HepG2 (cell line): ENCODE results near the gene OVCH1. TPM values are rescaled to one million over a fixed set of nuclear protein-coding genes. Genes with fewer than 3 reads are reported as not detected.
"Not testable (repeated sequence)": the region's sequence is repeated elsewhere in the genome, so short reads cannot be mapped to it uniquely, and the experiment has no call there.

Experiments used
- ATAC-seq: fragments of 200-7000 bp; cut with Tn5 transposase; 3 replicates; pipeline ENCODE4 v1.9.1; 2020; ENCODE audit warnings: mild to moderate bottlenecking, moderate library complexity
- BruUV-seq: library from RNA; stranded (reverse); fragments of 400-500 nt; replicated peaks from 2 replicates; lab custom pipeline; 2021; lab: Mats Ljungman, UMichigan
- CTCF ChIA-PET: fragments of 300-600 bp; formaldehyde crosslinking; extraction: SDS; loops from one replicate; lab custom pipeline; 2021; ENCODE audit warnings: low total read pairs, inconsistent platforms, low intra/inter-chr PET ratio; lab: Yijun Ruan, JAX
- POLR2A ChIA-PET: fragments of 350-600 bp; sonication (Branson Sonifier 250); formaldehyde crosslinking; loops from one replicate; lab custom pipeline; 2020; ENCODE audit warnings: antibody characterized with exemption, inconsistent platforms; lab: Yijun Ruan, JAX
- DNase-seq: peaks from one replicate; pipeline ENCODE4 v3.0.0-alpha.2; 2015; ENCODE audit warnings: low spot score
- FAIRE-seq: peaks from 3 replicates; lab custom pipeline; 2011; peaks lifted over from hg19 to GRCh38; lab: Jason Lieb, UNC
- H2AFZ ChIP-seq: one replicate; pipeline ENCODE4 v1.6.1; 2011; ENCODE audit warnings: low read length, inconsistent platforms
- H3K27ac ChIP-seq: fragments of 300-600 bp; 3 replicates; pipeline ENCODE4 v1.8.0; 2011; ENCODE audit warnings: mixed run types, mild to moderate bottlenecking, mixed read lengths, low read length, inconsistent platforms; ENCODE audit not compliant: insufficient read depth; ENCODE audit errors: extremely low read length
- H3K27me3 ChIP-seq, 2 experiments: fragments of 200-600 bp in 1 of 2; 2 replicates in 1 of 2; 3 replicates in 1 of 2; pipeline versions ENCODE4 v1.6.0 to v1.8.0; 2011; ENCODE audit warnings: low read length in 2 of 2, mild to moderate bottlenecking in 2 of 2, moderate library complexity in 2 of 2, inconsistent platforms in 1 of 2; ENCODE audit not compliant: insufficient read depth in 2 of 2, control insufficient read depth in 1 of 2
- H3K36me3 ChIP-seq, 2 experiments: fragments of 200-600 bp in 1 of 2; replicated peaks in 1 of 2; 2 replicates in 1 of 2; 3 replicates in 1 of 2; pipeline versions ENCODE4 v1.5.1 to v1.8.0; 2011; ENCODE audit warnings: low read length in 2 of 2, inconsistent platforms in 1 of 2; ENCODE audit not compliant: insufficient read depth in 2 of 2, control insufficient read depth in 1 of 2
- H3K4me1 ChIP-seq: 2 replicates; pipeline ENCODE4 v1.5.1; 2012; ENCODE audit warnings: low read length, inconsistent platforms; ENCODE audit not compliant: insufficient read depth
- H3K4me2 ChIP-seq: 2 replicates; pipeline ENCODE4 v1.6.0; 2011; ENCODE audit warnings: low read depth, low read length, inconsistent platforms
- H3K4me3 ChIP-seq, 3 experiments: fragments of 200-600 bp in 1 of 3; sonication (generic), shearing (Covaris generic) in 1 of 3; replicated peaks in 1 of 3; 2 replicates each; pipeline ENCODE4 v1.5.1; 2011 to 2016; ENCODE audit warnings: low read length in 3 of 3, inconsistent platforms in 2 of 3, low read depth in 2 of 3, mild to moderate bottlenecking in 2 of 3, control low read depth in 1 of 3, mixed read lengths in 1 of 3; ENCODE audit not compliant: insufficient read depth in 1 of 3
- H3K79me2 ChIP-seq: one replicate; pipeline ENCODE4 v1.6.1; 2011; ENCODE audit warnings: low read length, inconsistent platforms; ENCODE audit not compliant: insufficient read depth
- H3K9ac ChIP-seq: 2 replicates; pipeline ENCODE4 v1.6.0; 2011; ENCODE audit warnings: mild to moderate bottlenecking, low read depth, low read length, inconsistent platforms; ENCODE audit not compliant: insufficient read depth
- H3K9me3 ChIP-seq: 2 replicates; pipeline ENCODE4 v1.5.1; 2012; ENCODE audit warnings: mild to moderate bottlenecking, low read length
- H4K20me1 ChIP-seq: 2 replicates; pipeline ENCODE4 v1.6.0; 2011; ENCODE audit warnings: inconsistent platforms, mild to moderate bottlenecking, low read length, moderate library complexity; ENCODE audit not compliant: insufficient read depth
- CHD4 ChIP-seq: fragments of 200-600 bp; sonication (generic); IDR thresholded peaks from 2 replicates; pipeline ENCODE4 v1.7.0; 2017; ENCODE audit warnings: mild to moderate bottlenecking, low read length, borderline replicate concordance
- CREBL2 ChIP-seq: sonication (generic); formaldehyde crosslinking; IDR thresholded peaks from 2 replicates; pipeline ENCODE4 v1.8.1; 2023; ENCODE audit warnings: missing genetic modification reagents, mild to moderate bottlenecking, borderline replicate concordance
- GATAD1 ChIP-seq: IDR thresholded peaks from 2 replicates; pipeline ENCODE4 v1.6.1; 2016; ENCODE audit warnings: missing genetic modification reagents, missing compliant biosample characterization
- KLF11 ChIP-seq: IDR thresholded peaks from 2 replicates; pipeline ENCODE4 v1.6.1; 2016; ENCODE audit warnings: missing compliant biosample characterization
- NCOA5 ChIP-seq: sonication (generic); formaldehyde crosslinking; IDR thresholded peaks from 2 replicates; pipeline ENCODE4 v1.4.0; 2020; ENCODE audit warnings: missing genetic modification reagents
- PHF8 ChIP-seq: sonication (generic); formaldehyde crosslinking; IDR thresholded peaks from 2 replicates; pipeline ENCODE4 v1.5.0; 2020; ENCODE audit warnings: missing genetic modification reagents
- ZFP36L2 ChIP-seq: sonication (generic); formaldehyde crosslinking; IDR thresholded peaks from 2 replicates; pipeline ENCODE4 v1.4.0; 2020; ENCODE audit warnings: missing genetic modification reagents
- ZNF441 ChIP-seq: sonication (generic); formaldehyde crosslinking; IDR thresholded peaks from 2 replicates; pipeline ENCODE4 v1.7.0; 2021; ENCODE audit warnings: missing genetic modification reagents, borderline replicate concordance
- ZNF652 ChIP-seq: IDR thresholded peaks from 2 replicates; pipeline ENCODE4 v1.6.1; 2016; ENCODE audit warnings: low read depth, borderline replicate concordance
- WGBS: methylation state at CpG from one replicate; pipeline ENCODE4 v1.1.6; 2017; ENCODE audit warnings: low lambda C conversion rate; 5-methylcytosine and 5-hydroxymethylcytosine counted together
- in situ Hi-C: cut with HindIII; loops from 2 replicates; pipeline ENCODE4 v1.10.0; 2017; ENCODE audit warnings: low pct_unique_long_range_greater_than_20kb; ENCODE audit not compliant: extremely low pct_ligation_motif_present
- intact Hi-C: fragments of 100-400 bp; cut with micrococcal nuclease; formaldehyde crosslinking; loops from one replicate; pipeline ENCODE4 v1.10.0; 2022; ENCODE audit not compliant: unreplicated experiment
- polyA plus RNA-seq, 8 experiments: library from polyadenylated mRNA; depleted of rRNA in 3 of 8; stranded (reverse) in 7 of 8; unstranded in 1 of 8; fragments of >200 nt; fragmentation: Illumina TruSeq in 4 of 8; extraction: Trizol in 4 of 8; gene quantifications; 2 replicates each; pipeline versions ENCODE4 v1.2.1 to v1.2.3, GENCODE V29; 2011 to 2016; ENCODE audit warnings: low read depth in 4 of 8, missing spikeins in 1 of 8, mixed read lengths in 1 of 8; ENCODE audit not compliant: insufficient read depth in 1 of 8
- total RNA-seq, 5 experiments: library from RNA; depleted of rRNA; stranded (reverse); fragments of >200 nt; fragmentation: Illumina TruSeq; extraction: Trizol; gene quantifications; 2 replicates each; pipeline ENCODE4 v1.2.3, GENCODE V29; 2016; ENCODE audit warnings: low read depth in 1 of 5
- TF ChIP-seq, protein P1 (sequence below): sonication (generic); formaldehyde crosslinking; IDR thresholded peaks from 2 replicates; pipeline ENCODE4 v1.5.0; 2020; ENCODE audit warnings: mild to moderate bottlenecking, missing genetic modification reagents
- TF ChIP-seq, protein P2 (sequence below): sonication (generic); formaldehyde crosslinking; IDR thresholded peaks from 2 replicates; pipeline ENCODE4 v1.9.0; 2021; ENCODE audit warnings: missing genetic modification reagents, mild to moderate bottlenecking, borderline replicate concordance

OVCH1 gene
- total and polyA plus RNA-seq, 2 of the 13 experiments (the other 11 are each of a cell fraction or from before 2014, with no cell fraction given), result not detected

GRCh38 chr12:29389295-29389919, 108.1 kb downstream of the OVCH1 start:
- Histone ChIP-seq H3K4me3 (no peak overlapping the region), H3K4me2 (no peak overlapping the region), H3K9ac (no peak overlapping the region), H3K4me1 (peaks cover 14% of the 10 kb centered on the region; the same call in 1 of the 2 replicates), H3K36me3 (no peaks in the 10 kb centered on the region), H2AFZ (no peak overlapping the region), H3K27ac (no peak overlapping the region), H4K20me1 (no peaks in the 10 kb centered on the region), H3K9me3 (no peaks in the 10 kb centered on the region), H3K79me2 (no peaks in the 10 kb centered on the region), H3K27me3 (no peaks in the 10 kb centered on the region)
- in situ Hi-C loops, result no loop called here
- ATAC-seq, result no peak
- DNase-seq, result no peak
- no TSS peak for BruUV-seq
- CTCF ChIA-PET, result no interaction called here
- intact Hi-C loops, result no loop called here
- 91% methylated on average over 60 of the region's 65 CpGs for WGBS
- no peak for TF ChIP-seq CREBL2
- TF ChIP-seq ZNF441 (CRISPR knock-in tag), result no peak
- no peak for TF ChIP-seq PHF8
- no peak for TF ChIP-seq GATAD1 (CRISPR knock-in tag)
- no peak for TF ChIP-seq ZNF652 (CRISPR knock-in tag)
- TF ChIP-seq NCOA5, result no peak
- TF ChIP-seq, protein P1, sequence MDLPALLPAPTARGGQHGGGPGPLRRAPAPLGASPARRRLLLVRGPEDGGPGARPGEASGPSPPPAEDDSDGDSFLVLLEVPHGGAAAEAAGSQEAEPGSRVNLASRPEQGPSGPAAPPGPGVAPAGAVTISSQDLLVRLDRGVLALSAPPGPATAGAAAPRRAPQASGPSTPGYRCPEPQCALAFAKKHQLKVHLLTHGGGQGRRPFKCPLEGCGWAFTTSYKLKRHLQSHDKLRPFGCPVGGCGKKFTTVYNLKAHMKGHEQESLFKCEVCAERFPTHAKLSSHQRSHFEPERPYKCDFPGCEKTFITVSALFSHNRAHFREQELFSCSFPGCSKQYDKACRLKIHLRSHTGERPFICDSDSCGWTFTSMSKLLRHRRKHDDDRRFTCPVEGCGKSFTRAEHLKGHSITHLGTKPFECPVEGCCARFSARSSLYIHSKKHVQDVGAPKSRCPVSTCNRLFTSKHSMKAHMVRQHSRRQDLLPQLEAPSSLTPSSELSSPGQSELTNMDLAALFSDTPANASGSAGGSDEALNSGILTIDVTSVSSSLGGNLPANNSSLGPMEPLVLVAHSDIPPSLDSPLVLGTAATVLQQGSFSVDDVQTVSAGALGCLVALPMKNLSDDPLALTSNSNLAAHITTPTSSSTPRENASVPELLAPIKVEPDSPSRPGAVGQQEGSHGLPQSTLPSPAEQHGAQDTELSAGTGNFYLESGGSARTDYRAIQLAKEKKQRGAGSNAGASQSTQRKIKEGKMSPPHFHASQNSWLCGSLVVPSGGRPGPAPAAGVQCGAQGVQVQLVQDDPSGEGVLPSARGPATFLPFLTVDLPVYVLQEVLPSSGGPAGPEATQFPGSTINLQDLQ (CRISPR knock-in tag), result no peak
- TF ChIP-seq ZFP36L2 (CRISPR knock-in tag), result no peak
- no peak for TF ChIP-seq CHD4
- TF ChIP-seq, protein P2, sequence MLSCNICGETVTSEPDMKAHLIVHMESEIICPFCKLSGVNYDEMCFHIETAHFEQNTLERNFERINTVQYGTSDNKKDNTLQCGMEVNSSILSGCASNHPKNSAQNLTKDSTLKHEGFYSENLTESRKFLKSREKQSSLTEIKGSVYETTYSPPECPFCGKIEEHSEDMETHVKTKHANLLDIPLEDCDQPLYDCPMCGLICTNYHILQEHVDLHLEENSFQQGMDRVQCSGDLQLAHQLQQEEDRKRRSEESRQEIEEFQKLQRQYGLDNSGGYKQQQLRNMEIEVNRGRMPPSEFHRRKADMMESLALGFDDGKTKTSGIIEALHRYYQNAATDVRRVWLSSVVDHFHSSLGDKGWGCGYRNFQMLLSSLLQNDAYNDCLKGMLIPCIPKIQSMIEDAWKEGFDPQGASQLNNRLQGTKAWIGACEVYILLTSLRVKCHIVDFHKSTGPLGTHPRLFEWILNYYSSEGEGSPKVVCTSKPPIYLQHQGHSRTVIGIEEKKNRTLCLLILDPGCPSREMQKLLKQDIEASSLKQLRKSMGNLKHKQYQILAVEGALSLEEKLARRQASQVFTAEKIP, result no peak
- TF ChIP-seq KLF11, result no peak
- FAIRE-seq, result no peak
- POLR2A ChIA-PET, result no interaction called here

GRCh38 chr12:29386084-29386680, 111.3 kb downstream of the OVCH1 start:
- in situ Hi-C loops, result not testable (repeated sequence)

More at GRCh38 chr12:29386084-29386680, 111.3 kb downstream of the OVCH1 start:
- H3K4me2 ChIP-seq, H3K27ac ChIP-seq, H3K36me3 ChIP-seq, CTCF ChIA-PET, intact Hi-C loops, H3K4me3 ChIP-seq, POLR2A ChIA-PET, FAIRE-seq, DNase-seq, H4K20me1 ChIP-seq, BruUV-seq, H3K79me2 ChIP-seq, ATAC-seq, H3K9ac ChIP-seq, H3K27me3 ChIP-seq, H3K9me3 ChIP-seq, H2AFZ ChIP-seq: not testable (repeated sequence)
- peaks cover 19% of the 10 kb centered on the region; the same call in 1 of the 2 replicates for H3K4me1 ChIP-seq
- WGBS, result 73% methylated on average over 3 of the region's 36 CpGs
